NB4 (cell line): ENCODE results near the gene PLP2.

Experiments
- MYC ChIP-seq: IDR thresholded peaks from 2 replicates; pipeline ENCODE4 v1.6.1; 2011; ENCODE audit warnings: low read depth, low read length
- POLR2A ChIP-seq: IDR thresholded peaks from 2 replicates; pipeline ENCODE4 v1.6.1; 2011; ENCODE audit warnings: mild to moderate bottlenecking; ENCODE audit not compliant: insufficient read length; ENCODE audit errors: extremely low read depth
- TF ChIP-seq, protein P1 (sequence below): IDR thresholded peaks from one replicate; pipeline ENCODE4 v1.5.1; 2012; ENCODE audit warnings: low read depth, low read length
- TF ChIP-seq, protein P2 (sequence below): IDR thresholded peaks from 2 replicates; pipeline ENCODE4 v1.6.1; 2011; ENCODE audit warnings: low read depth, low read length

DNA sequence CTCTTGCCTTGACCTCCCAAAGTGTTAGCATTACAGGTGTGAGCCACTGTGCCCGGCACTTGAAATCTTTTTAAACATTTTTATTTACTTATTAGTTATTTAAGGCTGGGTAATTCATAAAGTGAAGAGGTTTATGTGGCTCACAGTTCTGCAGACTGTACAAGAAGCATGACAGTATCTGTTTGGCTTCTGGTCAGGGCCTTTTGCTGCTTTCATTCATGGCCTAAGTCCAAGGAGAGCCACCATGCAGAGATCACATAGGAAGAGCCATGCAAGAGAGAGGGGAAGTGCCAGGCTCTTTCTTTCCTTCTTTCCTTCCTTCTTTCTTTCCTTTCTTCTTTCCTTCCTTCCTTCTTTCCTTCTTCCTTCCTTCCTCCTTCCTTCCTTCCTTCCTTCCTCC lies 37.9 kb upstream of the PLP2 start:
- TF ChIP-seq, protein P1, sequence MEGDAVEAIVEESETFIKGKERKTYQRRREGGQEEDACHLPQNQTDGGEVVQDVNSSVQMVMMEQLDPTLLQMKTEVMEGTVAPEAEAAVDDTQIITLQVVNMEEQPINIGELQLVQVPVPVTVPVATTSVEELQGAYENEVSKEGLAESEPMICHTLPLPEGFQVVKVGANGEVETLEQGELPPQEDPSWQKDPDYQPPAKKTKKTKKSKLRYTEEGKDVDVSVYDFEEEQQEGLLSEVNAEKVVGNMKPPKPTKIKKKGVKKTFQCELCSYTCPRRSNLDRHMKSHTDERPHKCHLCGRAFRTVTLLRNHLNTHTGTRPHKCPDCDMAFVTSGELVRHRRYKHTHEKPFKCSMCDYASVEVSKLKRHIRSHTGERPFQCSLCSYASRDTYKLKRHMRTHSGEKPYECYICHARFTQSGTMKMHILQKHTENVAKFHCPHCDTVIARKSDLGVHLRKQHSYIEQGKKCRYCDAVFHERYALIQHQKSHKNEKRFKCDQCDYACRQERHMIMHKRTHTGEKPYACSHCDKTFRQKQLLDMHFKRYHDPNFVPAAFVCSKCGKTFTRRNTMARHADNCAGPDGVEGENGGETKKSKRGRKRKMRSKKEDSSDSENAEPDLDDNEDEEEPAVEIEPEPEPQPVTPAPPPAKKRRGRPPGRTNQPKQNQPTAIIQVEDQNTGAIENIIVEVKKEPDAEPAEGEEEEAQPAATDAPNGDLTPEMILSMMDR, result no peak
- TF ChIP-seq POLR2A (no peak), MYC (no peak)
- TF ChIP-seq, protein P2, sequence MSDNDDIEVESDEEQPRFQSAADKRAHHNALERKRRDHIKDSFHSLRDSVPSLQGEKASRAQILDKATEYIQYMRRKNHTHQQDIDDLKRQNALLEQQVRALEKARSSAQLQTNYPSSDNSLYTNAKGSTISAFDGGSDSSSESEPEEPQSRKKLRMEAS, result no peak
